HEK293 (cell line): Measurements from ENCODE around the gene RTN4.

Source experiments
- CTCF ChIA-PET: fragments of 350-600 bp; formaldehyde crosslinking; extraction: SDS; loops from one replicate; lab custom pipeline; 2021; ENCODE audit warnings: antibody characterized with exemption; lab: Yijun Ruan, JAX
- POLR2A ChIA-PET: fragments of 300-600 bp; formaldehyde crosslinking; extraction: SDS; loops from one replicate; lab custom pipeline; 2020; ENCODE audit warnings: antibody characterized with exemption, inconsistent platforms; lab: Yijun Ruan, JAX
- H3K27ac ChIP-seq: fragments of 200-500 bp; sonication (Bioruptor generic); 2 replicates; pipeline ENCODE4 v1.5.1; 2014; ENCODE audit warnings: low read depth, low read length, control low read depth, inconsistent platforms; ENCODE audit errors: extremely low read depth
- H3K36me3 ChIP-seq, 2 experiments: fragments of 200-500 bp in 1 of 2; sonication (Bioruptor generic) in 1 of 2; 1 replicate in 1 of 2; 2 replicates in 1 of 2; pipeline ENCODE4 v1.5.1; 2014 to 2017; ENCODE audit warnings: inconsistent platforms in 2 of 2, low read length in 2 of 2; ENCODE audit not compliant: control insufficient read depth in 2 of 2, insufficient read depth in 1 of 2
- H3K4me1 ChIP-seq: fragments of 200-500 bp; sonication (Bioruptor generic); 2 replicates; pipeline ENCODE4 v1.5.1; 2014; ENCODE audit warnings: mild to moderate bottlenecking, low read length, inconsistent platforms; ENCODE audit not compliant: control insufficient read depth, insufficient read depth
- H3K4me3 ChIP-seq: 2 replicates; pipeline ENCODE4 v1.5.1; 2011; ENCODE audit warnings: low read depth, mild to moderate bottlenecking, control low read depth, low read length, moderate library complexity
- H3K9me3 ChIP-seq: fragments of 200-500 bp; sonication (Bioruptor generic); 2 replicates; pipeline ENCODE4 v1.5.1; 2014; ENCODE audit warnings: low read depth, low read length, inconsistent platforms; ENCODE audit not compliant: control insufficient read depth, insufficient read depth
- BCL11A ChIP-seq: fragments of 450-650 bp; formaldehyde crosslinking; IDR thresholded peaks from 2 replicates; pipeline ENCODE4 v1.5.1; 2016; ENCODE audit warnings: low read depth, missing biosample characterization, missing genetic modification characterization
- SP7 ChIP-seq: fragments of 450-650 bp; formaldehyde crosslinking; IDR thresholded peaks from 2 replicates; pipeline ENCODE4 v1.5.1; 2016; ENCODE audit warnings: missing biosample characterization, missing genetic modification characterization
- ZBTB21 ChIP-seq: fragments of 450-650 bp; formaldehyde crosslinking; IDR thresholded peaks from 2 replicates; pipeline ENCODE4 v1.5.1; 2017; ENCODE audit warnings: missing biosample characterization, missing genetic modification characterization
- ZNF184 ChIP-seq: fragments of 450-650 bp; IDR thresholded peaks from 2 replicates; pipeline ENCODE4 v1.5.1; 2018; ENCODE audit warnings: missing biosample characterization, mild to moderate bottlenecking, missing genetic modification characterization
- ZNF19 ChIP-seq: fragments of 450-650 bp; formaldehyde crosslinking; IDR thresholded peaks from 2 replicates; pipeline ENCODE4; 2016; ENCODE audit warnings: missing biosample characterization, missing genetic modification characterization, low read depth
- ZNF24 ChIP-seq: fragments of 450-650 bp; formaldehyde crosslinking; IDR thresholded peaks from 2 replicates; pipeline ENCODE4 v1.5.1; 2016; ENCODE audit warnings: missing biosample characterization, missing genetic modification characterization
- ZNF354C ChIP-seq: fragments of 450-650 bp; formaldehyde crosslinking; IDR thresholded peaks from 2 replicates; pipeline ENCODE4 v1.5.1; 2016; ENCODE audit warnings: missing biosample characterization, missing genetic modification characterization, low read depth, borderline replicate concordance
- ZNF433 ChIP-seq: fragments of 450-650 bp; formaldehyde crosslinking; IDR thresholded peaks from 2 replicates; pipeline ENCODE4 v1.5.1; 2016; ENCODE audit warnings: missing biosample characterization, missing genetic modification characterization, low read depth
- ZNF473 ChIP-seq: fragments of 450-650 bp; formaldehyde crosslinking; IDR thresholded peaks from 2 replicates; pipeline ENCODE4 v1.5.1; 2017; ENCODE audit warnings: missing biosample characterization, missing genetic modification characterization
- ZNF501 ChIP-seq: fragments of 450-650 bp; formaldehyde crosslinking; IDR thresholded peaks from 2 replicates; pipeline ENCODE4 v1.5.1; 2016; ENCODE audit warnings: missing biosample characterization, missing genetic modification characterization
- ZNF596 ChIP-seq: fragments of 450-650 bp; IDR thresholded peaks from 2 replicates; pipeline ENCODE4 v1.5.0; 2018; ENCODE audit warnings: missing biosample characterization, mild to moderate bottlenecking, missing genetic modification characterization, moderate library complexity
- ZNF701 ChIP-seq: fragments of 450-650 bp; formaldehyde crosslinking; IDR thresholded peaks from 2 replicates; pipeline ENCODE4 v1.5.1; 2016; ENCODE audit warnings: missing biosample characterization, missing genetic modification characterization
- ZNF747 ChIP-seq: fragments of 450-650 bp; formaldehyde crosslinking; IDR thresholded peaks from 2 replicates; pipeline ENCODE4 v1.5.1; 2016; ENCODE audit warnings: missing biosample characterization, missing genetic modification characterization
- ZNF768 ChIP-seq: fragments of 450-650 bp; formaldehyde crosslinking; IDR thresholded peaks from 2 replicates; pipeline ENCODE4 v1.5.1; 2018; ENCODE audit warnings: missing biosample characterization, mild to moderate bottlenecking, missing genetic modification characterization
- TF ChIP-seq, protein P1 (sequence below): fragments of 450-650 bp; formaldehyde crosslinking; IDR thresholded peaks from 2 replicates; pipeline ENCODE4 v1.5.1; 2016; ENCODE audit warnings: missing biosample characterization, missing genetic modification characterization
- TF ChIP-seq, protein P2 (sequence below): fragments of 450-650 bp; formaldehyde crosslinking; IDR thresholded peaks from 2 replicates; pipeline ENCODE4 v1.5.1; 2016; ENCODE audit warnings: missing biosample characterization, missing genetic modification characterization
- TF ChIP-seq, protein P3 (sequence below): fragments of 450-650 bp; formaldehyde crosslinking; IDR thresholded peaks from 2 replicates; pipeline ENCODE4 v1.5.1; 2016; ENCODE audit warnings: missing biosample characterization, missing genetic modification characterization
- TF ChIP-seq, protein P4 (sequence below): fragments of 450-650 bp; formaldehyde crosslinking; IDR thresholded peaks from 2 replicates; pipeline ENCODE4 v1.5.1; 2016; ENCODE audit warnings: missing biosample characterization, missing genetic modification characterization
- TF ChIP-seq, protein P5 (sequence below): fragments of 450-650 bp; formaldehyde crosslinking; IDR thresholded peaks from 2 replicates; pipeline ENCODE4 v1.5.1; 2016; ENCODE audit warnings: missing biosample characterization, missing genetic modification characterization, borderline replicate concordance

The RTN4 gene

DNA sequence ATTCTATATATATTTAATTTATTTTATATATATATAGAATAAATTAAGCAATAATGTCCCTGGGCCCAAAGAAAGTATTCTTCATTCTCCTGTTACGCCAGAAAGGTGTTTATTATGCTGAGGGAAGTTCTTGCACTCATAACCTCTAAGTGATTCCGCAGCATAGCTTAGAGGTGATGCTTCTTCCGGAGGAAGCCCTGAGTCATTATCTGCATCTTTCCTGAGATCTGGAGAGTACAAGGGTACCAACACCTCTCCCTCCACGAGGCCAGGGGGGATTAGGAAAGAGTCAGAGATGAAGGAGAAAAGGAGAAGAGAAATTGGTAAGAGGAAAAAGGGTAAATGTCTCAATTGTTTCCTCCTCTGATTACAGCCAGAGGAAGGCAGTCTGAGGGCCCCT, 43.1 kb upstream of the RTN4 start:
- H3K27ac ChIP-seq, result no peak overlapping the region

More for the DNA sequence above, 43.1 kb upstream of the RTN4 start:
- CTCF ChIA-PET, result interaction anchor here (0.6 to 1.3 kb wide), 4 partner anchors 19 to 109 kb away, joined by 3 to 4 read pairs (median 4); no protein-coding TSS in a partner anchor
- H3K36me3 ChIP-seq, result no peaks in the 10 kb centered on the region
- no peaks in the 10 kb centered on the region for H3K9me3 ChIP-seq
- POLR2A ChIA-PET, result interaction anchor here (1.7 kb wide), 1 partner anchor 43 kb away, joined by 7 read pairs; the partner anchor contains the start of gene RTN4
- H3K4me1 ChIP-seq, result peaks cover 6% of the 10 kb centered on the region
- no peak overlapping the region for H3K4me3 ChIP-seq
- TF ChIP-seq BCL11A (tag by site-specific recombination) (no peak), ZBTB21 (tag by site-specific recombination) (no peak), SP7 (tag by site-specific recombination) (no peak), ZNF501 (no peak), ZNF184 (tag by site-specific recombination) (no peak), ZNF768 (no peak), ZNF701 (tag by site-specific recombination) (no peak), ZNF473 (no peak), ZNF747 (tag by site-specific recombination) (no peak), ZNF19 (no peak), ZNF354C (tag by site-specific recombination) (no peak), ZNF433 (no peak), ZNF24 (tag by site-specific recombination) (no peak), ZNF596 (tag by site-specific recombination) (no peak)
- TF ChIP-seq, protein P1, sequence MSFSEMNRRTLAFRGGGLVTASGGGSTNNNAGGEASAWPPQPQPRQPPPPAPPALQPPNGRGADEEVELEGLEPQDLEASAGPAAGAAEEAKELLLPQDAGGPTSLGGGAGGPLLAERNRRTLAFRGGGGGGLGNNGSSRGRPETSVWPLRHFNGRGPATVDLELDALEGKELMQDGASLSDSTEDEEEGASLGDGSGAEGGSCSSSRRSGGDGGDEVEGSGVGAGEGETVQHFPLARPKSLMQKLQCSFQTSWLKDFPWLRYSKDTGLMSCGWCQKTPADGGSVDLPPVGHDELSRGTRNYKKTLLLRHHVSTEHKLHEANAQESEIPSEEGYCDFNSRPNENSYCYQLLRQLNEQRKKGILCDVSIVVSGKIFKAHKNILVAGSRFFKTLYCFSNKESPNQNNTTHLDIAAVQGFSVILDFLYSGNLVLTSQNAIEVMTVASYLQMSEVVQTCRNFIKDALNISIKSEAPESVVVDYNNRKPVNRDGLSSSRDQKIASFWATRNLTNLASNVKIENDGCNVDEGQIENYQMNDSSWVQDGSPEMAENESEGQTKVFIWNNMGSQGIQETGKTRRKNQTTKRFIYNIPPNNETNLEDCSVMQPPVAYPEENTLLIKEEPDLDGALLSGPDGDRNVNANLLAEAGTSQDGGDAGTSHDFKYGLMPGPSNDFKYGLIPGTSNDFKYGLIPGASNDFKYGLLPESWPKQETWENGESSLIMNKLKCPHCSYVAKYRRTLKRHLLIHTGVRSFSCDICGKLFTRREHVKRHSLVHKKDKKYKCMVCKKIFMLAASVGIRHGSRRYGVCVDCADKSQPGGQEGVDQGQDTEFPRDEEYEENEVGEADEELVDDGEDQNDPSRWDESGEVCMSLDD, result no peak
- TF ChIP-seq, protein P2, sequence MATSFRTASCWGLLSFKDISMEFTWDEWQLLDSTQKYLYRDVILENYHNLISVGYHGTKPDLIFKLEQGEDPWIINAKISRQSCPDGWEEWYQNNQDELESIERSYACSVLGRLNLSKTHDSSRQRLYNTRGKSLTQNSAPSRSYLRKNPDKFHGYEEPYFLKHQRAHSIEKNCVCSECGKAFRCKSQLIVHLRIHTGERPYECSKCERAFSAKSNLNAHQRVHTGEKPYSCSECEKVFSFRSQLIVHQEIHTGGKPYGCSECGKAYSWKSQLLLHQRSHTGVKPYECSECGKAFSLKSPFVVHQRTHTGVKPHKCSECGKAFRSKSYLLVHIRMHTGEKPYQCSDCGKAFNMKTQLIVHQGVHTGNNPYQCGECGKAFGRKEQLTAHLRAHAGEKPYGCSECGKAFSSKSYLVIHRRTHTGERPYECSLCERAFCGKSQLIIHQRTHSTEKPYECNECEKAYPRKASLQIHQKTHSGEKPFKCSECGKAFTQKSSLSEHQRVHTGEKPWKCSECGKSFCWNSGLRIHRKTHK (tag by site-specific recombination), result no peak
- TF ChIP-seq, protein P3, sequence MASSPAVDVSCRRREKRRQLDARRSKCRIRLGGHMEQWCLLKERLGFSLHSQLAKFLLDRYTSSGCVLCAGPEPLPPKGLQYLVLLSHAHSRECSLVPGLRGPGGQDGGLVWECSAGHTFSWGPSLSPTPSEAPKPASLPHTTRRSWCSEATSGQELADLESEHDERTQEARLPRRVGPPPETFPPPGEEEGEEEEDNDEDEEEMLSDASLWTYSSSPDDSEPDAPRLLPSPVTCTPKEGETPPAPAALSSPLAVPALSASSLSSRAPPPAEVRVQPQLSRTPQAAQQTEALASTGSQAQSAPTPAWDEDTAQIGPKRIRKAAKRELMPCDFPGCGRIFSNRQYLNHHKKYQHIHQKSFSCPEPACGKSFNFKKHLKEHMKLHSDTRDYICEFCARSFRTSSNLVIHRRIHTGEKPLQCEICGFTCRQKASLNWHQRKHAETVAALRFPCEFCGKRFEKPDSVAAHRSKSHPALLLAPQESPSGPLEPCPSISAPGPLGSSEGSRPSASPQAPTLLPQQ (tag by site-specific recombination), result no peak
- TF ChIP-seq, protein P4, sequence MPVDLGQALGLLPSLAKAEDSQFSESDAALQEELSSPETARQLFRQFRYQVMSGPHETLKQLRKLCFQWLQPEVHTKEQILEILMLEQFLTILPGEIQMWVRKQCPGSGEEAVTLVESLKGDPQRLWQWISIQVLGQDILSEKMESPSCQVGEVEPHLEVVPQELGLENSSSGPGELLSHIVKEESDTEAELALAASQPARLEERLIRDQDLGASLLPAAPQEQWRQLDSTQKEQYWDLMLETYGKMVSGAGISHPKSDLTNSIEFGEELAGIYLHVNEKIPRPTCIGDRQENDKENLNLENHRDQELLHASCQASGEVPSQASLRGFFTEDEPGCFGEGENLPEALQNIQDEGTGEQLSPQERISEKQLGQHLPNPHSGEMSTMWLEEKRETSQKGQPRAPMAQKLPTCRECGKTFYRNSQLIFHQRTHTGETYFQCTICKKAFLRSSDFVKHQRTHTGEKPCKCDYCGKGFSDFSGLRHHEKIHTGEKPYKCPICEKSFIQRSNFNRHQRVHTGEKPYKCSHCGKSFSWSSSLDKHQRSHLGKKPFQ (tag by site-specific recombination), result no peak
- TF ChIP-seq, protein P5, sequence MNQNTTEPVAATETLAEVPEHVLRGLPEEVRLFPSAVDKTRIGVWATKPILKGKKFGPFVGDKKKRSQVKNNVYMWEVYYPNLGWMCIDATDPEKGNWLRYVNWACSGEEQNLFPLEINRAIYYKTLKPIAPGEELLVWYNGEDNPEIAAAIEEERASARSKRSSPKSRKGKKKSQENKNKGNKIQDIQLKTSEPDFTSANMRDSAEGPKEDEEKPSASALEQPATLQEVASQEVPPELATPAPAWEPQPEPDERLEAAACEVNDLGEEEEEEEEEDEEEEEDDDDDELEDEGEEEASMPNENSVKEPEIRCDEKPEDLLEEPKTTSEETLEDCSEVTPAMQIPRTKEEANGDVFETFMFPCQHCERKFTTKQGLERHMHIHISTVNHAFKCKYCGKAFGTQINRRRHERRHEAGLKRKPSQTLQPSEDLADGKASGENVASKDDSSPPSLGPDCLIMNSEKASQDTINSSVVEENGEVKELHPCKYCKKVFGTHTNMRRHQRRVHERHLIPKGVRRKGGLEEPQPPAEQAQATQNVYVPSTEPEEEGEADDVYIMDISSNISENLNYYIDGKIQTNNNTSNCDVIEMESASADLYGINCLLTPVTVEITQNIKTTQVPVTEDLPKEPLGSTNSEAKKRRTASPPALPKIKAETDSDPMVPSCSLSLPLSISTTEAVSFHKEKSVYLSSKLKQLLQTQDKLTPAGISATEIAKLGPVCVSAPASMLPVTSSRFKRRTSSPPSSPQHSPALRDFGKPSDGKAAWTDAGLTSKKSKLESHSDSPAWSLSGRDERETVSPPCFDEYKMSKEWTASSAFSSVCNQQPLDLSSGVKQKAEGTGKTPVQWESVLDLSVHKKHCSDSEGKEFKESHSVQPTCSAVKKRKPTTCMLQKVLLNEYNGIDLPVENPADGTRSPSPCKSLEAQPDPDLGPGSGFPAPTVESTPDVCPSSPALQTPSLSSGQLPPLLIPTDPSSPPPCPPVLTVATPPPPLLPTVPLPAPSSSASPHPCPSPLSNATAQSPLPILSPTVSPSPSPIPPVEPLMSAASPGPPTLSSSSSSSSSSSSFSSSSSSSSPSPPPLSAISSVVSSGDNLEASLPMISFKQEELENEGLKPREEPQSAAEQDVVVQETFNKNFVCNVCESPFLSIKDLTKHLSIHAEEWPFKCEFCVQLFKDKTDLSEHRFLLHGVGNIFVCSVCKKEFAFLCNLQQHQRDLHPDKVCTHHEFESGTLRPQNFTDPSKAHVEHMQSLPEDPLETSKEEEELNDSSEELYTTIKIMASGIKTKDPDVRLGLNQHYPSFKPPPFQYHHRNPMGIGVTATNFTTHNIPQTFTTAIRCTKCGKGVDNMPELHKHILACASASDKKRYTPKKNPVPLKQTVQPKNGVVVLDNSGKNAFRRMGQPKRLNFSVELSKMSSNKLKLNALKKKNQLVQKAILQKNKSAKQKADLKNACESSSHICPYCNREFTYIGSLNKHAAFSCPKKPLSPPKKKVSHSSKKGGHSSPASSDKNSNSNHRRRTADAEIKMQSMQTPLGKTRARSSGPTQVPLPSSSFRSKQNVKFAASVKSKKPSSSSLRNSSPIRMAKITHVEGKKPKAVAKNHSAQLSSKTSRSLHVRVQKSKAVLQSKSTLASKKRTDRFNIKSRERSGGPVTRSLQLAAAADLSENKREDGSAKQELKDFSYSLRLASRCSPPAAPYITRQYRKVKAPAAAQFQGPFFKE (tag by site-specific recombination), result no peak
